Stimulated activated CD8-positive, alpha-beta memory T cell treated with anti-CD3 and anti-CD28 coated beads, Interleukin-2, amount 100 ng/mL, for 1 hour (primary cell): ENCODE results near the gene HNMT.
"Not testable (repeated sequence)": the region's sequence is repeated elsewhere in the genome, so short reads cannot be mapped to it uniquely, and the experiment has no call there.

Experiments used
- DNase-seq, 2 donors: peaks; one replicate each; pipeline ENCODE4 v3.0.0-alpha.2; 2020; ENCODE audit warnings: low read depth in 2 of 2

The HNMT gene

GRCh38 chr2:137964066-137964858, at the start of gene HNMT:
Gene HNMT (plus strand): TSS chr2:137964473. CDS start chr2:137964492, 19 bp downstream.
- DNase-seq: no peak

DNA sequence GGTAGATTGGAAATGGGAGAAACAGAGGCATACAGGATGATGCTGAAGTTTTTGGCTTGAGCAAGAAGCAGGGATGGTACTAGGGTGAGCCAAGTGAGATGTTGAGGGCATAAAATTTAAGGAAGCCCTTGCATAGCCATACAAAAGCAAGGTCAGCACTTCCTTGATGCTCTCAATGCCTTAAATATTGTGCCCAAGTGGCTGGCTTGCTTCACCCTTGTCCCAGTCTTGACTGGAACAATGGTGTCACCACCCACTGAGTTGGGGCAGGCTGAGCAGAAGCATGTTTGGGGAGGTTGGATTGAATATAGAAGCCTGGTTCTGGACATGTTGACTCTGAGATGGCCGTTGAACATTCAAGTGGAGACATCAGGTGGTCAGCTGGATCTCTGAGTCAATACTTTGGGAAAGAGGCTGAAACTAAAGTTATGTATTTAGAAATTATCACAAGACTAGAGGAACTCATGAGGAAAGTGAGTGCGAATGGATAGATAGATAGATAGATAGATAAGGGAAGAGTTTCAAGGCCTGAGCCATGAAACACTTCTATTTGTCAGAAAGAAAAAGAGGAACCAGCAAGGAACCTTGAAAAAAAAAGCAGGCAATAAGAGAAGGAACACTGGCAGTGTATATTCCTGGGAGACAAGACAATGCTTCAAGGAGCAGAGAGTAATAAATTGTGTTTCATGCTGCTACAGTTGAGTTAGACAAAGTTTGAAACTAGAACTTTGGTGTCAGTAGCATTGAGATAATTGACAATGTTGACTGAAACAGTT, 43.0 kb upstream of the HNMT start:
- no peak for DNase-seq

DNA sequence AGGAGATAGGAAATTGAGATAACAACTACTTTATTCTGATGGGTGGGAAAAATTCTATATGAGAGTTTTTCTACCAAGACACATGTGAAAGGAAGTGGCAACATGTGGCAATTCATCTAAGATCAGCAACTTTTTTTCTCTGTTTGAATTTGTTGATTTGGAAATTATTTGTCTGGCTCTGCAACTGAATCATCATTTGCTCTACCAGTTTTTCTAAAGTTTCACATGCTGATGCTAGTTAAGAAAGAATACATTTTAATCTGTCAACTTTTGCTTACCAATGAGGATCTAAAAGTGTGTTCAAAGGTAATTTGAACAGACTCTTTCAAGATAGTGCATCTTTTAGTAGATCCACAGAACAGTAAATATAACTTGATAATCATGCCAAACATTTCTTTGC, 42.1 kb upstream of the HNMT start:
- not testable (repeated sequence) for DNase-seq

- no peak for DNase-seq
Measured at GRCh38 chr2:137924019-137924418, 40.3 kb upstream of the HNMT start.

- no peak for DNase-seq
Measured at GRCh38 chr2:137925599-137925998, 38.7 kb upstream of the HNMT start.

DNA sequence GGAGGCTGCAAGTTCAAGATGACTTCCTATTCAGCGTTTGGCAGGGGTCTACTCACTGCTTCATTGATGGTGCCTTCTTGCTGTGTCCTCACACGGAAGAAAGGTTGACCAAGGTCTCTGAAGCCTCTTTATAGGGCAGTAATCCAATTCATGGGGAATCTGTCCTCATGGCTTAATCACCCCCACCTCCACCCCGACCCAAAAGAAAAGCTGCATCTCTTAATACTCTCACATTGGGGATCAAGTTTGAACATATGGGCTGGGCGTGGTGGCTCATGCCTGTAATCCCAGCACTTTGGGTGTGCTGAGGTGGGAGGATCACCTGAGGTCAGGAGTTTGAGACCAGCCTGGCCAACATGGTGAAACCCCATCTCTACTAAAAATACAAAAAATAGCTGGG, 36.4 kb upstream of the HNMT start:
- no peak for DNase-seq

- DNase-seq: no peak
Measured at GRCh38 chr2:137928547-137929518, 35.4 kb upstream of the HNMT start.

DNA sequence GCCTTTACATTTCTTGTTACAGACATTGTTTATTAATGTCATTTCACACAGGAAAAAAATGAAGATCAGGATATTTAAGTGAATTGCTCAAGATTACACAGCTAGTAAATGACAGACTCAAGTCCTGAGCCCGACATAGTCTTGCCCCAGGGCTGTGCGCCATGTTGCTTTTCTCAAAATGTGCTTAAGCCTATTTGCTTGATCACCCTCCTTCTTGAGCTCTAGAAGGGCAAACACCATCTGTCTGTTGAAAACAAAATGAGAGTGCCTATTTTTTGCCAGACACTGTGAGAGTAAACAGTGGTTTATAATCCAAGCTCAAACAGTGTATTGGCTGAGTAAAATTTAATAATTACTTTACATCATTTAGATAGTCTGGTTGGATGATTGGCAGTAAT, 34.8 kb upstream of the HNMT start:
- DNase-seq: no peak

GRCh38 chr2:137930146-137930545, 34.1 kb upstream of the HNMT start:
- DNase-seq: no peak

GRCh38 chr2:137935591-137935990, 28.7 kb upstream of the HNMT start:
- DNase-seq: no peak

- no peak for DNase-seq
Measured at GRCh38 chr2:137937246-137937645, 27.0 kb upstream of the HNMT start.

- DNase-seq: no peak
Measured at GRCh38 chr2:137937778-137938177, 26.5 kb upstream of the HNMT start.

GRCh38 chr2:137938204-137938603, 26.1 kb upstream of the HNMT start:
- no peak for DNase-seq

DNA sequence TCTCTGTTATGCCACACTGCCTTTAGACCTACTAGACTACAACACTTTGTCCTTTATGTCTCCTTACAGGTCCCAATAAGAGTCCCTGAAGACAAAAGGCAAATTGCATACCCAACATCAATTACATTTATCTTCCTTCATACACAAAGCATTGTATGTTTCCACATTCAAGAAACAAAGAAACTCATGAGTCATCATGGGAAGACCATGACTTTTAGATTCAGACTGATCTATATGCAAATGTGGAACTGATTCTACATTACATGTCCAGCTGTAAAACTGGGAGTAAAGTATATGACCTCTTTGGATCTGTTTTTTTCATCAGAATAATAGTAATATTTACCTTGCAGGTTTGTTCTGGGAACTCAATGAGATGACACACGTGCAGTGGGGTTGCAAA, 25.2 kb upstream of the HNMT start:
- DNase-seq: no peak

GRCh38 chr2:137940154-137940553, 24.1 kb upstream of the HNMT start:
- DNase-seq: no peak

- DNase-seq: no peak
Measured at GRCh38 chr2:137942037-137942832, 22.0 kb upstream of the HNMT start.

DNA sequence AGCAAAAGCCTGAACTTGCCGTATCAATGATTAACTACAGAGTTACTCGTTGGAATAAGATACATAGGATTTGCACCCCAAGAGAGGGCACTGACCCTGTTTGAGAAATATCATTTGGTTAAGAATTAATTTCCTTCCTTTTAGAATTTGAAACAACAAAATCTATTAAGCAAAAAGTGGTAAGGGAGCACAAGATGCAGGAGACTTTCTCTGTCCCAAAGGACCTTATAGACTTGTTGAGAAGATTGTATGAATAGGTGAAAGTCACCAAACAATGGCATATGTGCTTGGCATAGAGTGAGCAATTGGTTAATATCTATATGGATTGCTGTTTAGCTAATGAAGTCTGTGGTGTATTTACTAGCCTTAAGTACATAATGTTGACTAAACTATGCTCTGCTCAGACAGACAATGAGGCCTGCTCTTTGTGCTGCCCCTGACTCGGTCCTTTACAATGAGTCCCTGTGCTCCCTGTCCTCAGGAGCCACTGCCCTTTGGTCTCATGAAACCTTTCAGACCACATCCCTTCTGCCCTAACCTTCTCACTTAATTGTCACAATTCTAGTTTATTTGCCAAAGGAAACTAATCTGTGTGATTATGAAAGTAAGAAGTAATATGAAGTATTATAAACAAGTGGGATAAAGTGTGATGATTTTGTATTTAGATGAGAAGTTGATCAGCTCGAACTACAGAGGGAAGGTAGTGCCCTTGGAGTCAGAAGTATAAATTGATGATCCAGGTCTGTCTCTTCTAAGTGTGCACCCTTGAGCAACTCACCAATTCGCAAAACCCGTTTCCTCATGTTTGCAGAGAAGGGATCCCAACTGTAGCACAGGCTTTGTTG, 21.2 kb upstream of the HNMT start:
- DNase-seq: no peak

DNA sequence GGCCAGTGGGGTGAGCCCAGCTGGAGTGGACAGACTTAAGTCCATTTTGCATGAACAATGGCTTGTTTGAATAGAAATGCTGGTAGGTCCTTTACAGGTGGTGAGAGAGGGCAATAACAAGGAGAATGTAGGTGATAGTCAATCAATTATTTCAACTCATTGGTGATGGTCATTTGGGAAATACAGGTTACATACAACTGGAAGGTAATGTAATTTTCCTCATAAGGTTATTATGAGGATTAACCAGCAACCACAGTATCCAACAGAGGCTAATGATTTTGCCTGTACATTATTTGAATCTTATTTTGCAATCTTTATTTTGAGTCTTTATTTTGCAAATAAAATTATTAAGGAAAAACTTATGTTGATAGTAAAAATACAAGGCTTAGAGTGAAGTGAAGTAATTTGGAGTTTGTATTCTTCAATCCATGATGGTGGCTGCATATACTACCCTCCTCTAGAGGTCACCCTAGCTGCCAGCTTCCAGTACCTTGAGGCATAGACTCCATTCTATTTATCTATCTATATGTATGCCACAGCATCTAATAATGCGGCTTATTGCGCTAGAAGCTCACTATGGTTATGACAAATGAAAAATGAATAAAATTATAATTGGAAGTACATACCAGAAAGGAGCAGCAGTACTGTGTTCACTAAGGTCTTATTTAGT, 20.5 kb upstream of the HNMT start:
- DNase-seq: no peak

DNA sequence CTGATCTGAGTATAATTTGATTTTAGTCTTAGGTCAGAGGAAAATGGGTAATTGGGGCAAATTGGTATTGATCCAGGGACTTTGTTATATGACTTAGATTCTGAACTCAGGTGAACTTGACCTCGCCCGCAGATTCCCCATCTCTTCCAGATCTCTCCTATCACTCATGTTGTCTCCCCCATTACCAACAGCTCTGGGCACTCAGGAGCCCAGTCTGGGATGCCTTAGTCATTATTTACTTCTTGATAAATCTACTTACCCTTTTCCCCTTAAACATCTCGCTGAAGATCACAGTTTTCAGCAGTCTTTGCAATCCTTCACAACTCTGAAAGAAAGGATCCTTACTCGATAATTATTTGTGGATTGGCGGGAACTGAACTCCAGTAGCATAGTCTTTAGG, 19.6 kb upstream of the HNMT start:
- no peak for DNase-seq

- DNase-seq: no peak
Measured at GRCh38 chr2:137945229-137945628, 19.0 kb upstream of the HNMT start.
